Activated T-cell treated with anti-CD3 and anti-CD28 coated beads, Interleukin-2, amount 50 U/mL, for 4 hours (primary cell): ENCODE measurements around the gene TALDO1. TPM values are rescaled to one million over a fixed set of nuclear protein-coding genes. Genes with fewer than 3 reads are reported as not detected.

Source experiments
- ATAC-seq, 2 donors: fragments of 200-7000 bp; cut with Tn5 transposase; one replicate each; pipeline ENCODE4 v1.10.0; 2021
- DNase-seq: peaks from one replicate; pipeline ENCODE4 v3.0.0-alpha.2; 2020
- H3K27me3 Mint-ChIP-seq: one replicate; pipeline ENCODE4 v1.8.0; 2021; ENCODE audit warnings: low read depth, mixed read lengths
- H3K36me3 Mint-ChIP-seq: one replicate; pipeline ENCODE4 v1.8.0; 2022; ENCODE audit warnings: mixed read lengths; ENCODE audit not compliant: insufficient read depth
- H3K4me1 Mint-ChIP-seq: one replicate; pipeline ENCODE4 v1.8.0; 2021; ENCODE audit warnings: low read depth, mixed read lengths
- H3K4me3 Mint-ChIP-seq: one replicate; pipeline ENCODE4 v1.8.0; 2021; ENCODE audit warnings: mild to moderate bottlenecking, moderate library complexity, mixed read lengths
- H3K9me3 Mint-ChIP-seq: one replicate; pipeline ENCODE4 v1.8.0; 2021; ENCODE audit warnings: mixed read lengths
- total RNA-seq, 3 donors: library from RNA; stranded (reverse); gene quantifications; one replicate each; pipeline ENCODE4 v1.2.1, GENCODE V29; 2021

Gene TALDO1
- total RNA-seq, 3 donors from 2014 or later: 281 to 316 (median 313) TPM

DNA sequence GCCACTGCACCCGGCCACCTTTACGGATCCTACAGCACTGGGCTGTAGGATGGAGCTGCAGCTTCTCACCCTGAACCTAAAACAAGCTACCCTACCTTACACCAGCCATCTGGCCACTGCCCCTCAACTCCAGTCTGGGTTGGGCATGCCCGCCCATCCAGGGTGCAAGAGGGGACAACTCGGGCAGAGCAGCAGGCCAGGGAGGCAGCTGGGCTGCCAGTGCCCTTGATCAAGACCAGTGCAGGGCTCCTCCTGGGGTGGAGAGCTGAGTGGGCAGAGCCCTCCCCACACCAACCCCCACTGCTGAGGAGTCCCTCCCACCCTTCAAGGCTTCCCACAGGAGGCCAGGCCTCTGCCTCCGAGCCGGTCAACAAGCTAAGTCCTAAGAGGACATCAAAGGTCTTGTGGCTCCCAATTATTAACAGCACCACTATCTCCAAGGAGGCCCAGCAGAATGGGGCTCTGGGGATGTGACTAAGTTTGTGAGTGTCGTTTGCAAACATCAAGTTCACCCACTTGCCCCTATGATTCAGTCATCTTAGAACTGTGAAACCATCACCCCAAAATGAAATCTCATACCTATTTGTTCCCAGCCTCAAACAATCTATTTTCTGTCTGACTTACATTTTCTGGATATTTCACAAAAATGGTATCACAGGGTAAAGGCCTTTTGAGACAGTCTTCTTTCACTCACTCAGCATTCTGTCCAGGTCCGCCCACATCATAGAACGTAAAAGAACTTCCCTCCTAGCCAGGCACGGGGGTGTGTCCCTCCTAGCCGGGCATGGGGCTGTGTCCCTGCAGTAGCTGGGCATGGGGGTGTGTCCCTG lies 19.1 kb downstream of the TALDO1 start:
- no peaks in the 10 kb centered on the region for H3K27me3 Mint-ChIP-seq
- peaks cover 10% of the 10 kb centered on the region for H3K36me3 Mint-ChIP-seq
- DNase-seq (no peak), ATAC-seq (peak; percentile 42 to 51)
- no peak overlapping the region for H3K4me3 Mint-ChIP-seq
- H3K4me1 Mint-ChIP-seq: no peaks in the 10 kb centered on the region
- no peaks in the 10 kb centered on the region for H3K9me3 Mint-ChIP-seq

DNA sequence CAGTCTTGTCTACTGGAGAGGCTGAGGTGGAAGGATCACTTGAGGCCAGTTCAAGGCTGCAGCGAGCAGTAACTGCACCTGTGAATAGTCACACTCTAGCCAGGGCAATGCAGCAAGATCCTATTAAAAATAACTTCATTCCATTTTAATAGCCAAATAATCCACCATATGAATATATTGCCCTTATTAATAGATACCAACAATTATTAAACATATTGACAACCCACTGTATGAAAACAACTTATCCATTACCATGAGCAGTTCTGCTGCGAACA lies 19.6 kb downstream of the TALDO1 start:
- DNase-seq (no peak), ATAC-seq (no peak)
- H3K4me3 Mint-ChIP-seq: no peak overlapping the region
- no peaks in the 10 kb centered on the region for H3K4me1 Mint-ChIP-seq
- H3K9me3 Mint-ChIP-seq: no peaks in the 10 kb centered on the region
- peaks cover 10% of the 10 kb centered on the region for H3K36me3 Mint-ChIP-seq
- no peaks in the 10 kb centered on the region for H3K27me3 Mint-ChIP-seq

DNA sequence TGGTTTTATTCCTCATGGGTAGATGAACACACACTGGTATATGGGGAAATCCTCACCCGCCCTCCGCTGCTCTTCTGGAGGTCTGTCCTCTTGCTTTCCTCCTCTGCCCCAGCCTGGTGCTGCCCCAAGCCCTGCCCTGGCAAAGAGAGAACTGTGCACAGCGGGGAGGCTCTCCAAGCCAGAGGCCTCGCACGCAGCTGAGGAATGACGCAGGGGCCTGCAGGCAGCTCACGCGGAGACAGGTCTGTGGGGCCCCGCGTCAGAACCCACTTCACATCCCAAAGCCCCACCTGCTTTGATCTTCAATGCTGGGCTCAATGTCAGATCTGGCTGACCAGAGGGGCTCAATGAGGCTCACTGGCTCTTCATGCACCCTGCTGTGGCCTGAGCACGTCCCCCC lies 20.0 kb downstream of the TALDO1 start:
- Mint-ChIP-seq H3K27me3 (no peaks in the 10 kb centered on the region), H3K9me3 (no peaks in the 10 kb centered on the region), H3K4me1 (no peaks in the 10 kb centered on the region), H3K36me3 (peaks cover 10% of the 10 kb centered on the region), H3K4me3 (no peak overlapping the region)
- no peak for ATAC-seq
- DNase-seq: no peak

DNA sequence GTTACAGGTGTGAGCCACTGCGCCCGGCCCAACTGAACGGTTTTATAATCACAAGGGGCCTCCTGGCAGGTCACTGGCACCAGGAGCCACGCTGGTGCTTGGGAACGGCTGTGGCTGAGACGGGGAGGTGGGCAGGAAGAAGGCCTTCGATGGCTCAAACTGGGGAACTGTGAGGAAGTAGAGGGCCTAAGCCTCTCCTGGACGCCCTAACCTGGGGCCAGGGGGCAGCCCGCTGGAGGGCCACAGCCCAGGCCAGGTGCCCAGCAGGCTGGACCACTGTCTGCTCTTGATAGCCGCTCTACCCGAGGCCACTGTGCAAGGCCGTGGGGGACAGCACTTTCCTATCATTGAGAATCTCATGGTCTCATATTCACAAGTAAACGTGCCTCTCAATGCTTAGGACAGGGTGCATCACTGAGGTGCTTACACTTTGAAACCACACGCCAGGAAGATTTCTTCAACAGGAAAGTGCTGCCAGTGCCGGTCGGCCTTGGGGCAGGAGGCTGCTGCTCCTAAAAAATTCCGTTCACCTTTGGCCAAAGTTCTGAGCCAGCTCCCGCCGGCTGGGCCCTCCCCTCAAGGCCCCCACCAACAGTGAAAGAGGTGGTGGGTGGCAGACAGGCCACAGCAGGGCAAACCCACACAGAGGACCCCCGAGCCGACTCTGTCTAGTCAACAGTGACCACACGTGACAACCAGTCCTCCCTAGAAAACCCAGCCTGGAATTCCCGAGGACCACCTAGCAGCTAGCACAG lies 22.8 kb downstream of the TALDO1 start:
- no peak overlapping the region for H3K4me3 Mint-ChIP-seq
- no peak for ATAC-seq
- no peak for DNase-seq
- H3K4me1 Mint-ChIP-seq: peaks cover 7% of the 10 kb centered on the region
- H3K9me3 Mint-ChIP-seq: no peaks in the 10 kb centered on the region
- H3K27me3 Mint-ChIP-seq: no peaks in the 10 kb centered on the region
- H3K36me3 Mint-ChIP-seq: no peaks in the 10 kb centered on the region

DNA sequence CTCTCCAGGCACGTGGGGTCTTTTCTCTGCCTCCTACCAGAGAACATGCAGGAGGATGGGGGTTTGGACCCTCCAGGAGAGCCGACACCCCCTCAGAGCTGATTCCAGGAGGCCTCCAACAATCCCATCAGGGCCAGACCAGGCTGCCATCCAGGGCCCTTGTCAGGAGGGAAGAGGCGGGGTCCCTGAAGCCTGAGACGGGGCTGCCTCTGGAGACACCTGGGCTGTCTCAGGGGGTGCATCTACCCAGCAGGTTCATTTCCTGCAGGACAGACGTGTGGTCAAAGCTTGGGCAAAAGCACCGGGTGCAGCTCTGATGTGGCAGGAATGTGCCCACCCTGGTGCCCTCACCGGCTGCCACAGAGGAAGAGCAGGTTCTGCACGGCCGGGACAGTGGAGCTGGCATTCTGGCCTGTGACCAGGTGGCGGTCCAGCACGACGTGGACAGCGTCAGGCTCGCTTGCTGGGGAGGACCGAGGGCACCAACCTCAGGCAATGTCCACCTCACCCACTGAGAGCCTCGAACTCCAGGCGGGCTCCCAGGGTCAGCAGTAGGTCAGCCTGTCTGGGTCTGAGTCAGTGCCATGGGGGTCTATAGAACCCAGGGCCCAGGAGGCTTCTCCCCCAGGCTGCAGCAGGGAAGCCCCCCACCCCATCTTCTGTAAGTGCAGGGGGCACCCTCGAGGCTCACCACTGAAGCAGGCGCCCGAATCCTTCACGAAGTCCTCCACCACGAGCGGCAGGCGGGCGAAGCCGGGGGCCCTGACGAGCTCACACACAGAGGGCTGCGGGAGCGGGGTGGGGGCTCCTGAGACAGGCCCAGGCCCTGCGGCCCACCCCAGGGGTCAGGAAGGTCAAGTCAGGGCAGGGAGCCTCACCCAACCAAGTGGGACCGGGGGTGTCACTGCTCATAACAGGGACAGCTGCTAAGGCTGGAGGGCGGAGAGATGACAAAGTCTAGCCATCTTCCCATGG lies 23.7 kb downstream of the TALDO1 start:
- Mint-ChIP-seq H3K27me3 (no peaks in the 10 kb centered on the region), H3K9me3 (no peaks in the 10 kb centered on the region), H3K4me1 (peaks cover 13% of the 10 kb centered on the region), H3K36me3 (peaks cover 2% of the 10 kb centered on the region), H3K4me3 (no peak overlapping the region)
- no peak for ATAC-seq
- no peak for DNase-seq

DNA sequence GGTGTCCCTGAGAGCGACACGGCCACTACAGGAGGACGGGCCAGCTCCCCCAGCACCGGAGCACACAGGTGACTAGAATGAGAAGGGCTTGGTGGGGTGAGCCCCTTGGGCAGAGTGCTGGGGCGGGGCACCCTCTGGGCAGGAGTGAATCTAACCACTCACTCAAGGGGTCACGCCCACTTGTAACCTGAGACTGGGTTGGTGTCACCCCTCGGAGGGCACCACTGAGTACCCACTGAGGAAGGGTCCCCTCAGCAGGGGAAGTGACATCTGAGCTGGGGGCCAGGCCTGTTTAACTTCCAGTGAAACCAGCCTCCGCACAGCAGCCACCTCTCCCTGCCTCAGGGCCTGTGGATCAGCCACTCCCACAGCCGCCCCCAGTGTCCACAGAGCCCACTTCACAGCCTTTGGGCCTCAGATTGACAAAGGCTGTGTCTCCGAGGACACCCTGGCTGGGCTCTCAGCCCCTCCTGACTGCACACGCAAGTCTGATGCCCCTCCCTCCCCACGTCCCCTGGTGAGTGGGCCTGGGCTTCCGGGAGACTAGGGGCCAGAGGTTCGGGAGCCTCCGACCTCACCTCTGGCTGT lies 24.4 kb downstream of the TALDO1 start:
- peaks cover 19% of the 10 kb centered on the region for H3K4me1 Mint-ChIP-seq
- ATAC-seq: no peak
- no peak for DNase-seq
- peaks cover 2% of the 10 kb centered on the region for H3K36me3 Mint-ChIP-seq
- no peaks in the 10 kb centered on the region for H3K27me3 Mint-ChIP-seq
- no peak overlapping the region for H3K4me3 Mint-ChIP-seq
- no peaks in the 10 kb centered on the region for H3K9me3 Mint-ChIP-seq

DNA sequence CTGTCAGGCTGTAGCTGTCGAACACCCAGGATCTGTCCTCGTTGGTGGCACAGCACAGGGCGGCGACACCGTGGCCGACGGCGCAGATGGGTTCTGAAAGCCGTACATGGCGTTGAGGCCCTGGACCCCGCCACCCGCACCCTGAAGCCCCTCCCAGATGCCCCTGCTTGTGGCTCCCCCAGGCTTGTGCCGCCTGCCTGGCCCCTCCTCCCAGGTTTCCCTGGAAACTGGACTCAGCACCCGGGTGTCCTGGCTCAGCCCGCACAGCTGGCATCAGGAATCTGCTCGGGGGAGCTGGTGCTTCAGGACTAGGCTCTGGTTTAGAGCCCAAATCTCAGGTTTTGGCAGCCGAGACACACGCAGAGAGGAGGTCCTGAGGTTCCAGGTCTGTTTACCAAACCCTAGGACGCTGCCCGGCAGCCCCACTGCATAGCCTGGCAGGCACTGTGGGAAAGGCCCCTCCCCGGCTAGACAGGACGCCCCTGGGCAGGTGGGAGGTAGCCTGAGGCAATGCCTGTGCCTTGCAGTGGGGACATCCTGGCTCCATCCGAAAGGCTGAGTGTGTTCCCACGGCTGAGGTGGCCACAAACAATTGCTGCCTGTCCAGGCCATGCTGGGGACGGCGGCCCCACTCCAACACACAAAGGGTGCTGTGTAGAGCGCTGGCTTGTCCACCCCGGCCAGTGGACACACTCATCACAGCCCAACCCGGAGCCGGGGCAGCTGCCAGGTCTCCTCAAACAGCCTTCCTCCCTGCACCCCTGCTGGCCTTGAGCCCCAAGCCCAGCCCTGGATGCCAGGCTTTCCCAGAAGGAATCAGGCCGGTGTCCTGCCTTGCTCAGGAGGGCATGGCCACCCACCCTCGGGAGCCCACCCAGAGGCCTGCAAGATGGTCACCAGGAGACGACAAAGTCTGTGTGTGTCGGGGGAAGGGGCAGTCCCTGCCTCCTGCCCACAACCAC lies 25.4 kb downstream of the TALDO1 start:
- DNase-seq (no peak), ATAC-seq (no peak)
- Mint-ChIP-seq H3K27me3 (no peaks in the 10 kb centered on the region), H3K4me1 (peaks cover 19% of the 10 kb centered on the region), H3K4me3 (no peak overlapping the region), H3K9me3 (no peaks in the 10 kb centered on the region), H3K36me3 (peaks cover 2% of the 10 kb centered on the region)

DNA sequence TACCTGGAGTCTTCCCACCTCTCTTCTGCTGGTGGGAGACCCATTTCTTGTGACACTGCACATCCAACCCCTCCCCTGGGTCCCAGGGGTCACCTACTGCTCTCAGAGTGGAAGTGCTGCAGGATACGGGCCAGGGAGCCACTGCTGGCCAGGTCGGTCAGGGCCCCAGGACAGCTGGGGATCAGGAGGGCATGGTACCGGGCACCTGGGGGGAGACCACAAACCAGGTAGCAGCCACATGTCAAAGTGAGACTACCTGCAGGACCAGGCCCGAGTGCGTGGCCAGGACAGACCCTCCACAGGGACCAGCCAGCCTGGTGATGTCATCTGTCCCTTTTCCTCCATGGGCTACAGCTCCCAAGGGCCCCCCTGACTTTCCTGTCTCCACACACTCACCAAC lies 26.2 kb downstream of the TALDO1 start:
- no peaks in the 10 kb centered on the region for H3K9me3 Mint-ChIP-seq
- no peak overlapping the region for H3K4me3 Mint-ChIP-seq
- peaks cover 19% of the 10 kb centered on the region for H3K4me1 Mint-ChIP-seq
- peaks cover 2% of the 10 kb centered on the region for H3K36me3 Mint-ChIP-seq
- no peak for DNase-seq
- H3K27me3 Mint-ChIP-seq: no peaks in the 10 kb centered on the region
- no peak for ATAC-seq

DNA sequence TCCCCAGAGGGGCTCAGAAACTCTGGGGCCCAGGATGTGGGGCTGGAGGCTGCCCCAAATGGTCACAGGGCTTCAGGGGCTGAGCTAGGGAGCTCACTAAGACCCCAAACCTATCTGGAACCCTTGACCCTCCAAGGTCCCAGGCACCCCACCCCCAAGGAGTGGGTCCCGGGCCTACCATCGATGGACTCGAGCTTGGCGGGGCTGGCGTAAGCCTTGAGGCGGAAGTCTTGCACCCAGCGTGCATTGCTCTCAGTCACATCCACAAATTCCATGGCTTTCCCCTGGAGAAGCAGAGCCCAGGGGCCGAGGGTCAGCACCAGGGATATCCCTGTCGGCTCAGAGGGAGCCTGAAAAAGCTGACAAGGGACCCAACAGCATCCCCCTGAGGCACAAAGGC lies 26.6 kb downstream of the TALDO1 start:
- H3K27me3 Mint-ChIP-seq: no peaks in the 10 kb centered on the region
- ATAC-seq: no peak
- DNase-seq: no peak
- peaks cover 2% of the 10 kb centered on the region for H3K36me3 Mint-ChIP-seq
- peaks cover 20% of the 10 kb centered on the region for H3K4me1 Mint-ChIP-seq
- no peak overlapping the region for H3K4me3 Mint-ChIP-seq
- H3K9me3 Mint-ChIP-seq: no peaks in the 10 kb centered on the region

DNA sequence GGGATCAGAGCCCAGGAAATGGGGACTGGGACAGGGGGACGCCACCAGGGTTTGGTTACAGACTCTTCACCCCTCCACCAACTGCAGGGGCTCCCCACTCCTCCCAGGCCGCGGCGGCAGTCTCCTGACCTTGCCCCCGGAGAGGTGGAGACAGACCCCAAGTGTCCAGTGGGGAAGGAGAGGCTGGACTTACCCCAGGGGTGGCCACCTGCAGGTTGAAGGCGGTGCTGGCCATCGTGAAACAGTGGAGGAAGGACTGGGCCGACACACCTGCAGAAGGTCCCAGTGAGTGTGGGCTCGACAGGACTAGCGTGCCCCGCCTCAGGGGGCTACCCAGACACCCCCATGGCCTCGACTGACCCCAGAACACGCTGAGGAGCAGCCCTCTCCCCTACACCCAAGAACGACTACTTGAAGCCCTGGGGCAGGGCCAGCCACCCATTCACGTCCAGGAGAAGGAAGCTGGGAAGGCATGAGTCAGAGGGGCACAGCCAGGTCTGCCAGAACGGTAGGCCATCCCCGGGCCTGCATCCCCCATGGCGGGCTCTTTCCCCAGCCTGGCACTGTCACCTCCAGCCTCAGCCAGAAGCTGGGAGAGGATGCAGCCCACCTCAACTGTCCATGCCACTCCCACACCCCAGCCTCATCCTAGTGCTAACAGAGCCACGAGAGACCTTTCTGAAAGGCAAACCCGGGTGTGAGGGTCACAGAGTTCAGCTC lies 27.8 kb downstream of the TALDO1 start:
- DNase-seq: no peak
- Mint-ChIP-seq H3K36me3 (peaks cover 2% of the 10 kb centered on the region), H3K9me3 (no peaks in the 10 kb centered on the region), H3K27me3 (no peaks in the 10 kb centered on the region), H3K4me3 (peak overlapping the region; percentile 76), H3K4me1 (peaks cover 27% of the 10 kb centered on the region)
- ATAC-seq: no peak

DNA sequence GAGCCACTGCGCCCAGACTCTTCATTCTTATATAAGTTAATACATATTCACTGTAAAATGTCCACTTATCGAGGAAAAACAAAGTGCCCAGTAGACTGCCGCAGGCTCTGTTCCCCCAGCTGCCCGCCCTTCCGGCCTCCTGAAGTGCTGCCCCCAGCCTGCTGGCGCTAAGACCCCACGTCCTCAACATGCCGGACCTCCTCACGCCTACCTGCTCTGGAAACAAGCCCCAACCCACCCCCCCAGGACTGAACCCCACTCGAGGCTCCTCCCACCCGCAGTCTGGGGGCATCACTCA lies 28.9 kb downstream of the TALDO1 start:
- Mint-ChIP-seq H3K36me3 (peaks cover 2% of the 10 kb centered on the region), H3K27me3 (no peaks in the 10 kb centered on the region), H3K9me3 (no peaks in the 10 kb centered on the region), H3K4me3 (peak overlapping the region; percentile 85), H3K4me1 (peaks cover 27% of the 10 kb centered on the region)
- DNase-seq (no peak), ATAC-seq (no peak)

DNA sequence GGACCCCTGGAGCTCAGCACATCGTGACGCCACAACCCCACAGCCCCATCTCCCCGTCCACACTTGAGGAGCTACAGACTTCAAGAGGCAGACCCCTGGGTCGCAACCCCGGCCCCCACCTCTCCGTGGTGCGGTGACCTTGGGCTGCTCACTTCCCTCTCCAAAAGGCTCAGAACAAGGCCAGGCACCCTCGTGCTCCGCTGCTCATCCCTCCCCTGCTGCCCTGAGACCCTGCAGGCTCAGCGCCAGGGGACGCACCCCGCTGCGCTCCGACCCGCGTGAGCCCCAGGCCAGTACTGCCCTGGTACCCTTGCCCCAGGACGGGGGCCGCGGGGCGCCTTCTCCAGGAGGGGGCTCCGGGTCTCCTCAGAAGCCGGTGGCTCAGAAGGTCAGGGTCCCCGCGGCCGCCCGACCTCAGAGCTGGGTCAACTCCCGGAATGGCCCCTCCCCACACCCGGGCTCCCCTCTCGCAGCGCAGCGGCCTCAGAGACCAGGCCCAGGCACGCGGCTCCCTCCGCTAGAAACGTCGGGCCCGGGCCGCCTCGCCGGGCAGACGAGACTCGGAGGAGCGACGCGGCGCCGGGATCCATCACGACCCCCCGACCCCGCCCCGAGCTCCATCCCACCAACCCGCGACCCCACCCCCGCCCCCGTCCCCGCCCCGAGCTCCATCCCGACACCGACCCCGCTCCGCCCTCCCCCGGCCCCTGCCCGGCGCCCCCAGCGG lies 29.5 kb downstream of the TALDO1 start:
- Mint-ChIP-seq H3K9me3 (no peaks in the 10 kb centered on the region), H3K4me1 (peaks cover 27% of the 10 kb centered on the region), H3K4me3 (peak overlapping the region; percentile 85), H3K36me3 (peaks cover 2% of the 10 kb centered on the region), H3K27me3 (no peaks in the 10 kb centered on the region)
- ATAC-seq: peak; percentile 63 to 66
- no peak for DNase-seq
